Measurements from ENCODE around the gene SAMD4A.

SAMD4A gene

GRCh38 chr14:54712465-54713200, 145.7 kb downstream of the SAMD4A start:
- Histone ChIP-seq H3K27ac (ENCODE audit: poor library complexity, severe bottlenecking) (no peak overlapping the region), H3K36me3 (ENCODE audit: low read depth) (peaks cover 24% of the 10 kb centered on the region), H3K4me1 (ENCODE audit: insufficient read depth, poor library complexity, severe bottlenecking) (peaks cover 4% of the 10 kb centered on the region), H3K27me3 (ENCODE audit: insufficient read depth, poor library complexity, severe bottlenecking) (no peaks in the 10 kb centered on the region), H3K4me3 (ENCODE audit: severe bottlenecking) (no peak overlapping the region), H3K9me3 (ENCODE audit: severe bottlenecking) (no peaks in the 10 kb centered on the region)
- DNase-seq (ENCODE audit: low spot score) (no peak), ATAC-seq (ENCODE audit: low read depth) (no peak; the same call in 2 of the 3 replicates)
- no peak for TF ChIP-seq CTCF (IDR thresholded peaks at IDR 0.05; ENCODE audit: poor library complexity, severe bottlenecking)

- no peak overlapping the region for H3K27ac ChIP-seq (ENCODE audit: poor library complexity, severe bottlenecking)
- TF ChIP-seq CTCF (IDR thresholded peaks at IDR 0.05; ENCODE audit: poor library complexity, severe bottlenecking) = no peak
- H3K36me3 ChIP-seq (ENCODE audit: low read depth) = peaks cover 24% of the 10 kb centered on the region
- H3K9me3 ChIP-seq (ENCODE audit: severe bottlenecking) = no peaks in the 10 kb centered on the region
- DNase-seq (ENCODE audit: low spot score) (no peak), ATAC-seq (ENCODE audit: low read depth) (no peak)
- H3K4me3 ChIP-seq (ENCODE audit: severe bottlenecking) = no peak overlapping the region
- peaks cover 4% of the 10 kb centered on the region for H3K4me1 ChIP-seq (ENCODE audit: insufficient read depth, poor library complexity, severe bottlenecking)
- no peaks in the 10 kb centered on the region for H3K27me3 ChIP-seq (ENCODE audit: insufficient read depth, poor library complexity, severe bottlenecking)
These were observed 146.5 kb downstream of the SAMD4A start for GRCh38 chr14:54713379-54713778.

GRCh38 chr14:54715239-54715638, 148.3 kb downstream of the SAMD4A start:
- ATAC-seq (ENCODE audit: low read depth) (peak; percentile 74), DNase-seq (ENCODE audit: low spot score) (no peak)
- no peak overlapping the region for H3K4me3 ChIP-seq (ENCODE audit: severe bottlenecking)
- no peak overlapping the region for H3K27ac ChIP-seq (ENCODE audit: poor library complexity, severe bottlenecking)
- H3K9me3 ChIP-seq (ENCODE audit: severe bottlenecking) = no peaks in the 10 kb centered on the region
- H3K27me3 ChIP-seq (ENCODE audit: insufficient read depth, poor library complexity, severe bottlenecking) = no peaks in the 10 kb centered on the region
- peaks cover 4% of the 10 kb centered on the region for H3K4me1 ChIP-seq (ENCODE audit: insufficient read depth, poor library complexity, severe bottlenecking)
- H3K36me3 ChIP-seq (ENCODE audit: low read depth) = peaks cover 18% of the 10 kb centered on the region
- TF ChIP-seq CTCF (IDR thresholded peaks at IDR 0.05; ENCODE audit: poor library complexity, severe bottlenecking) = peak; percentile 49

- TF ChIP-seq CTCF (IDR thresholded peaks at IDR 0.05; ENCODE audit: poor library complexity, severe bottlenecking) = no peak
- Histone ChIP-seq H3K27ac (ENCODE audit: poor library complexity, severe bottlenecking) (no peak overlapping the region), H3K4me3 (ENCODE audit: severe bottlenecking) (no peak overlapping the region), H3K4me1 (ENCODE audit: insufficient read depth, poor library complexity, severe bottlenecking) (peaks cover 4% of the 10 kb centered on the region), H3K9me3 (ENCODE audit: severe bottlenecking) (no peaks in the 10 kb centered on the region), H3K27me3 (ENCODE audit: insufficient read depth, poor library complexity, severe bottlenecking) (no peaks in the 10 kb centered on the region), H3K36me3 (ENCODE audit: low read depth) (peaks cover 12% of the 10 kb centered on the region)
- no peak for DNase-seq (ENCODE audit: low spot score)
- ATAC-seq (ENCODE audit: low read depth) = no peak
These were observed 148.9 kb downstream of the SAMD4A start for GRCh38 chr14:54715811-54716210.

- no peaks in the 10 kb centered on the region for H3K9me3 ChIP-seq (ENCODE audit: severe bottlenecking)
- H3K27ac ChIP-seq (ENCODE audit: poor library complexity, severe bottlenecking) = no peak overlapping the region
- DNase-seq (ENCODE audit: low spot score) (no peak), ATAC-seq (ENCODE audit: low read depth) (no peak)
- peaks cover 4% of the 10 kb centered on the region; the same call in 1 of the 2 replicates for H3K36me3 ChIP-seq (ENCODE audit: low read depth)
- TF ChIP-seq CTCF (IDR thresholded peaks at IDR 0.05; ENCODE audit: poor library complexity, severe bottlenecking) = no peak
- no peak overlapping the region for H3K4me3 ChIP-seq (ENCODE audit: severe bottlenecking)
- no peaks in the 10 kb centered on the region for H3K27me3 ChIP-seq (ENCODE audit: insufficient read depth, poor library complexity, severe bottlenecking)
- peaks cover 4% of the 10 kb centered on the region for H3K4me1 ChIP-seq (ENCODE audit: insufficient read depth, poor library complexity, severe bottlenecking)
These were observed 149.9 kb downstream of the SAMD4A start for GRCh38 chr14:54716862-54717261.

Measured in RWPE2 (cell line).